Stimulated activated CD8-positive, alpha-beta memory T cell treated with anti-CD3 and anti-CD28 coated beads, Interleukin-2, amount 100 ng/mL, for 48 hours (primary cell): Measurements from ENCODE around the gene AMFR.
"Not testable (repeated sequence)": the region's sequence is repeated elsewhere in the genome, so short reads cannot be mapped to it uniquely, and the experiment has no call there.

Experiments
- DNase-seq, 2 donors: peaks; one replicate each; pipeline ENCODE4 v3.0.0-alpha.2; 2020; ENCODE audit warnings: low read depth in 2 of 2

The AMFR gene

DNA sequence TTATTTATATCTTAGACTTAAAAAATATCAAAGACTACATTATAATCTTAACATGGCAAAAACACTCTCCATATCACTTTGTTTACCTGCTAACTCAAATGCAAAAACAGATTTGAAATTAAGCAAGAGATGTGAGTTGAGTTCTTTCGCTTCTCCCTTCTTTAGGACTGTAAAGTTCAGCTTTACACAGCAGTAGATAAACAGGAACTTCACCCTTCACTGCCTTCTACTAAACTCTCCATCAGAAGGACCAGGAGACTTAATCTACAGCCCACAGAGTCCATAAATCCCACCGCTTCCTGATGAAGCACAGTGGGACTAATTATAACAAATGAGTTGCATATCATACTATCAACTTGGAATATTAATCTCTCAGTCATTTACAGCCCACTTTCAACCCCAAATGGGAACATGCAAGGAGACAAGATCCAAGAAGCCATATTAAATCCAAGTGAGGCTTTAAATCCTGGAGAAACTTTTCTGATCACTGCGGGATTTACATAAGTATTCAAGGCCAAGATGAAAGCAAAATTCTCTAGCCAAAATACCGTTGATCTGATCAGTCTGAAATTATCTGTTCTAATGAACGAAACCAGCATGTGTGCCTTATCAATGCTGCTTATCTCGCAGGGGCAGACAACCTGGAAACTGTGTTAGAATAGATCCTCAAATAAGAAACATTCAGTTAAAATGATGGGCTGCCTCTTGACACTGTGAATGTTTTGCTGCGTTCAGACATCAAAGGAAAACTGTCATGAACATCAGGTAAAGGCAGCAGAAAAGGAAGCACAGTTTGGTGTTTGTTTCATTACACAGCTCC, 1.6 kb downstream of the AMFR start:
- DNase-seq: no peak

DNA sequence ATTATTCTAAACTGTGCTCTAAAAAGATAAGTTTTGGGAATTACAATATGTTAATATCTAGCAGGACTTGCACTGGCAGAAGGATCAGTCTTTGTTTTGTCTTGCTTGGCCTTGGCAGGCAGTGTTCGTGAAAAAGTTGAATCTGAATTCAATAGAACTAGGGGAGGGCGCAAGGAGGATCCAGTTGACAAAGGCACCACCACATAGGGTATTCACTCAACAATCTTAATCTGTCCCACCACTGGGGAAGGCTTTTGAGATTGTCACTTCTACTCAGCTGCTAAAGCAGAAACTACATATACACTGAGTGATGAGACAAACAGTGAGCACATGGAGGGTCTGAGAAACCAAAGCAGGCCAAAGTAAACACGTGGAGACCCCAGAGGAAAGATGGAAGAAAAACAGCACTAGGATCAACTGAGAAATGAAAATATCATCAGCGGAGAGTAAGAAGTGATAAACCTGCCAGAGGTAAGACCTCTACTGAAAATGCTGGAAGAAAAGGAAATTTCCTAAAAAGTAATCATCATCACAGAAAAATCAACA, 2.4 kb downstream of the AMFR start:
- no peak for DNase-seq

GRCh38 chr16:56421976-56422669, 3.2 kb downstream of the AMFR start:
- no peak for DNase-seq

DNA sequence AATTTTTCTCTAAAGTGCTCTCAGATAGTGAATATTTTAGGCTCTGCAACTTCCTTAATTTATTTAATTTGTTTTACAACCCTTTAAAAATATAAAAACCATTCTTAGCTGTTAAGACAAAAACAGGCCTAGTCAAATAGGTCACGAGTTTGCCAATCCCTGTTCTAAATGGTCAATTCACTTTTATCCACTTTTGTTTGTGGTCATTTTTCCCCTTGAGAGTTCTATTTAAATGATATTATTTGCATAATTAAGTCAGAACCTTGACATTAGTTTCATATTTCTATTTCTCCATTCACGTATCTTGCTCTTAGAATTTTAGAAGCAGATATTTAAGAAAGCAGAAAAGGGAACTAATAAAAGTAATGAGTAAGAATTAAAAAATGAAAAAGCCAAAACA, 4.0 kb downstream of the AMFR start:
- DNase-seq: no peak

GRCh38 chr16:56420613-56421012, 4.7 kb downstream of the AMFR start:
- DNase-seq: no peak

DNA sequence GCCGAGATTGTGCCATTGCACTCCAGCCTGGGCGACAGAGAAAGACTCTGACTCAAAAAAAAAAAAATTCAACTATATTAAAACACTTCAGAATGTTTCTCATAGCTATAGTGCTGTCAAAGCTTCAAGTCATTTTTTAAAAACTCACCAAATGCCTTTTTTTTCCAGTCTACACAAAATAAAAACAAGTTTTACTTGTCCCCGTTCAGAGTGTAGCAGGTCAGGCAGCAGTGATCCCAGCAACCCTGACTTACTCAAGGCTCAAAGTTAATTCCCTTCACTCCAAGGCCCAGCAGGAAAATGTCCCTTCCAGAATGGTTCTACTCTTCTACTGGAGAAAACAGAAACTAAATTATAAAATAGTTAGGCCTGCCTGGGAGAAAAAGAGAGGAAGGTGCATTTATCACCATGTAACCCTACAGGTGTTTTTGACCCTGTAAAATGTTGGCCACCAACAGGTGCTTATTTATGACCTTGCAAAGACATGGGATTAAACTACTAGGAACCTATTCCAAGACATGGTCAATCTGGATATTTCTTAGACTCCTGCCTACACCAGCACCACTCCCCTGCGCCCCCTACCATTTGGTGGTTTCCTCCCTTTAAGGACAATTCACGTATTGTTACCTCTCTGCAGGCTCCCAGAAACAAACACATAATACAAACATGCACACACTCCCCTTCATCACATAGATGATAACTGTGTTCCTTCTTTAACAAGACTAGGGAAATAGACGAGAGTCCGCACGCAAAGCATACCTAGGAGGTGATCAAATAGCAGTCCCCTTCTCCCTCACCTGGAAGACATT, 5.4 kb downstream of the AMFR start:
- no peak for DNase-seq

- no peak for DNase-seq
Observed at GRCh38 chr16:56417138-56417537, 8.2 kb downstream of the AMFR start.

GRCh38 chr16:56415875-56416274, 9.5 kb downstream of the AMFR start:
- no peak for DNase-seq

- DNase-seq: no peak
Observed at GRCh38 chr16:56414366-56414765, 11.0 kb downstream of the AMFR start.

DNA sequence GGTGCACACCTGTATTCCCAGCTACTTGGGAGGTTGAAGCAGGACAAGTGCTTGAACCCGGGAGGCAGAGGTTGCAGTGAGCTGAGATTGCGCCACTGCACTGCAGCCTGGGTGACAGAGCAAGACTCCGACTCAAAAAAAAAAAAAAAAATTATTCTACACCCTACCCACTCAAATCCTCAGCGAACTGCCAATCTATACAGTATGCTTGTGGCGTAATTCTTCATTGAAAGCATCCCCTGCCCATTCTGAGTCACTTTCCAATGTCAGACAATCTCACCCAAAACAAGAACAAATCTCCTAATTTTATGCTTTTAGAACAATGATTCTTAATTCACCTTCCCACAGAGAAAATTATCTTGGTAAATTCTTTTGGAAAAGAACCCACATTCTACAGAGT, 12.0 kb downstream of the AMFR start:
- no peak for DNase-seq

DNA sequence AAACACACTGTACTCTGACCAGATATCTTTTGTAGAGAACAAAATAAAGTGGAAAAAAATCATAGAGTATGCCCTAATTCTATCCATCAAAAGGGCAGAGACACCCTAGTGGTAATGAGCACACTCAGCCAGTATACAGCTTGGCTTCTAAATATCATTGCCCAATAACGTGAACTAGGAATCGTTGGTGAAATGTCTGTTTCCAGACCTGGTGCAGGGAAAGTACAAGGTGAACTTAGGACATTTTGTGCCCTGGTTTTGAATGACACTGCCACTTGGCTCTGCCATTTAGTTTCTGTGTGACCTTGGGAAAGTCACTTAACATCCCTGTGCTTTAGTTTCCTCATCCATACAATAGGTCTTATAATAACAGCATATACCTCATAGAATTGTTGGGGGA, 13.7 kb downstream of the AMFR start:
- DNase-seq: no peak

GRCh38 chr16:56411123-56411522, 14.2 kb downstream of the AMFR start:
- no peak for DNase-seq

- DNase-seq: no peak
Observed at GRCh38 chr16:56409195-56409594, 16.1 kb downstream of the AMFR start.

DNA sequence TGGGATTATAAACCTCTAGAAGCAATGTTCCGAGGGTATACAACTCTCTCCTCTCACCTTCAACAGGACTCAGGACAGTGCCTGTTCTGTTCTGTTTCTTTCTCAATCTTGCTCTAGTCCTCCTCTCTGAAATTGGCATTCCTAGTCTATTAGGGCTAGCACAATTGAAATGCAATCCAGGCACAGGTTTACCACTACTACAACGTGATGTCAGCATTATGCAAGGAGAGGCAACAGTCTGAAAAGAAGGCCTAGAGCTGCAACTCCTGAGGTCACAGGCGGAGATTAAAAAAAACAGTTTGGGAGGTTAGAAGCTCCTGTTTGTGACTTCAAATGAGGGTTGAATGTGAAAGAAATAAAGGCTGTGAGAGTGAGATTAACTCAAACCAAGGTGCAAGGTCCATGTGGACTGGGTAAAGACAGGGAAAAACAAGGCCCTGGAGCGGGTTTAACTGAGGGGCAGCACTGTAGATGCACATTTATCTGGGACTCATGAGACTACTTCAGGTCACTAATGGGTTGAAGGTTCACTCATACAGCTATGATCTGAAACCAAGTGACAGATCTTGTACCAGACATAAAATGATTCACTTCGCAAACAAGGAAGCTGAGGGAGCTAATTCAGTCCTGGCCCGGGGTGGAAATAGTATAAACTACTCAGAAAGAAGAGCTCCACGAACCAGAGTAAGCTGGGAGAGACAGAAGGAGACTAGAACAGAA, 16.8 kb downstream of the AMFR start:
- DNase-seq: no peak

GRCh38 chr16:56405977-56406672, 19.2 kb downstream of the AMFR start:
- no peak for DNase-seq

DNA sequence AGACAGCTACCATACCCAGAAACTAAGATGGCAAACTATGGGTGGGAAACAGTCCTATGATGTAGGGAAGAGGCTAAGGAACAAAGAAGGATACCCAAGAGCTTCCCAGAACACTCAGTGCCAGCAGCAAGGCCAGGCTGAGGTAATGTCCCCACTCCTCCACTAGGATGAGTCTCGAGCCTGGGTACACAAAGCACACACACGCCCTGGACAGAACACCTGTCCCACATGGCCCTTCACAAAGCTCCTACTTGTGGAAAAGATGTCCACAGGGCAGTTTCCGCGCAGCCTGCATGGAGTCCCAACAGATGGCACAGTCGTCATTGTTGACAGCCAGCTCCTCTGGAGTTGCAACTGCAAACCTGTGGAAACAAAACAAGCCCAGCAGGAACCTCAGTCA, 23.9 kb downstream of the AMFR start:
- no peak for DNase-seq

- no peak for DNase-seq
Observed at GRCh38 chr16:56400458-56400857, 24.9 kb downstream of the AMFR start.

GRCh38 chr16:56399486-56399885, 25.9 kb downstream of the AMFR start:
- no peak for DNase-seq

DNA sequence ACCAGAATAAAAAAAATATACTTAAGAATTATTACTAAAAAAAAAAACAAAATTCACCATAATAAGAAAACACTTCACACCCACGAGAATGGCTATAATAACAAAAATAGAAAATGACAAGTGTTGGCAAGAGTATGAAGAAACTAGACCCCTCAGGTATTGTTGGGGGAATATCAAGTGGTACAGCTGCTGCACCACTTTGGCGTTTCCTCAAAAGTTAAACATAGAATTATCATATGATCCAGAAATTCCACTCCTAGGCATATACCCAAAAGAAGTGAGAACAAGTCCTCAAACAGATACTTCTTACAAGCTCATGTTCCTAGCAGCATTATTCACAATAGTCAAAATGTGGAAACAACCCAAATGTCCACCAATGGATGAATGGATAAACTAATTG, 26.3 kb downstream of the AMFR start:
- DNase-seq: no peak

- DNase-seq: not testable (repeated sequence)
Observed at GRCh38 chr16:56396724-56397123, 28.6 kb downstream of the AMFR start.

- no peak for DNase-seq
Observed at GRCh38 chr16:56389554-56389953, 35.8 kb downstream of the AMFR start.
